ENCODE measurements around the gene ISCU.
A peak's percentile ranks its signal among the peaks of the same experiment; 100 is the strongest.

GRCh38 chr12:108596854-108597558, 34.6 kb downstream of the ISCU start:
- TF ChIP-seq SNAI2 (CRISPR knock-in tag; IDR thresholded peaks at IDR 0.05) (no peak), RARB (CRISPR knock-in tag; IDR thresholded peaks at IDR 0.05) (no peak), ZFP30 (CRISPR knock-in tag; IDR thresholded peaks at IDR 0.05) (no peak), CSDC2 (CRISPR knock-in tag; IDR thresholded peaks at IDR 0.05) (no peak), ZFP3 (CRISPR knock-in tag; IDR thresholded peaks at IDR 0.05) (no peak), PATZ1 (CRISPR knock-in tag; IDR thresholded peaks at IDR 0.05; ENCODE audit: borderline replicate concordance) (no peak), TCF4 (CRISPR knock-in tag; IDR thresholded peaks at IDR 0.05; ENCODE audit: borderline replicate concordance) (peak; percentile 15; the same call in 1 of the 2 replicates), TOX (CRISPR knock-in tag; IDR thresholded peaks at IDR 0.05; ENCODE audit: borderline replicate concordance) (no peak), ARNTL (CRISPR knock-in tag; IDR thresholded peaks at IDR 0.05; ENCODE audit: borderline replicate concordance, low read depth) (no peak), PPARA (CRISPR knock-in tag; IDR thresholded peaks at IDR 0.05; ENCODE audit: borderline replicate concordance) (no peak)

All from SK-N-SH treated with all-trans-retinoic acid at 6 μM for 48 hours (cell line).